Effector CD8-positive, alpha-beta T cell (primary cell): ENCODE data around the gene DCAF17.
"Not testable (repeated sequence)": the region's sequence is repeated elsewhere in the genome, so short reads cannot be mapped to it uniquely, and the experiment has no call there.

Experiments
- DNase-seq: peaks from one replicate; lab custom pipeline; 2025; lab: John Stamatoyannopoulos, UW

Gene DCAF17

DNA sequence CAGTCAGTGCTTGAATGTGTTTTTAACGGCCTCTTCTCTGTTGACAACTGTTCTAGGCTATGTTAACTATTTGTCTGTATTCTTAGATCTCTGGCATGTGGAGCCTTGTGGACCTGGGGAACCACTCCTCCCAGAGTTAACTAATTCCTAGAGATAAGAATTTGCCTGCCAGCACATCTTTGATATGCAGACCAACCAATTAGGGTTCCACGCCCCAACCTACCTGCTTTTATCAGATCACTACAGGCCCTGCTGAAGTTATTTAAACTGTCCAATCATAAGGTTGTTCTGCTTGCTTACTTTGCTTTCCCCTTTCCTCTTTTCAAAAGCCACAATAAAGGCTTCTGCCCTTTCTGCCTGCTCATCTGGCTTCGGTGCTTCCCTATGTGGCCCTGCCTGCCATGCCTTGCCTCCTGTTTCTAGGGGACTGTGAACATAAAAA is 79.7 kb downstream of the DCAF17 start:
- DNase-seq = no peak

DNA sequence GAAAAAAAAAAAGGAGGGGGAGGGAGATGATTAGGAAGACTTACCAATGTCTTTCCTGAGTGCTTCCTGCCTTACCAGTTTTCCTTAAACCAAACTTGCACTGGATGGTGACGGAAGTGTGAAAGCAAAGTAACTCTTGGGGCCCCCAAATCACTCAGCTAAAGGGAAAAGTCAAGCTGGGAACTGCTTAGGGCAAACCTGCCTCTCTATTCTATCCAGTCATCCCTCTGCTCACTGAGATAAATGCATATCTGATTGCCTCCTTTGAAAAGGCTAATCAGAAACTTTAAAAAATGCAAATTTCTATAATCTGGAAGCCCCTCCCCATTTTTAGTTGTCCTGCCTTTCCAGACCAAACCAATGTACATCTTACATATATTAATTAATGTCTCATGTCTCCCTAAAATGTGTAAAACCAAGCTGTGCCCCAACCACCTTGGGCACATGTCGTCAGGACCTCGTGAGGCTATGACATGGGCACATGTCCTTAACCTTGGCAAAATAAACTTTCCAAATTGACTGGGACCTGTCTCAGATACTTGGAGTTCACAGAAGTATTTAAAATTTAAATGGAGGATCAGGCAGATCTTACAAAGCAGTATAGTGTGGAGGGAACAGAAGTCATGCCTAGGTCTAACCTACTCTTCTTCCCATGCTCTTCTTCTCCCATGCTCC is 81.0 kb downstream of the DCAF17 start:
- no peak for DNase-seq

DNA sequence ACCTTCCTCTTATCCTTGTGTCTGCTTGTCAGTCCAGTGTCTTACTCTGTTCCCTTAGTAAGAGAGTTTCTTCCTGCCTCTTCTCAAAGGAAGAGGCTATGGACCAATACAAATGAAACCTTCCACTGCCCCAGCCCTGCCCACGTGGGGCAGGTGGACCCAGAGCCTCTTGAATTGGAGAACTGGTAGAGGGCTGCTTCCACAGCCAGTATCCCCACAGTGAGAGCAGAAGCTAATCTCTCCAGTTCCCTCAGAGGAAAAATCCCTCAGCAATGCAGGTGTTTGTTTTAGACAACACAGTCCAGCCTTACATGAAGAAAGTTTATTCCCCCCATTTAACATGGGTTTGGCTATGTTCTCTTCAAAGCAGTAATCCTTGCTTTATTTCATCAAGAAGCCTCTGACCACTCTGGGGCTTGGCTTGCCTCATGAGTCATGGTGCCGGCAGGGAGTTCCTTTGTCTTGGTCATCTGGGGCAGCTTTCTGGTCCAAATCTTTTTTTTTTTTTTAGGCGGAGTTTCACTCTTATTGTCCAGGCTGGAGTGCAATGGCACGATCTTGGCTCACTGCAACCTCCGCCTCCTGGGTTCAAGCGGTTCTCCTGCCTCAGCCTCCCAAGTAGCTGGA is 81.8 kb downstream of the DCAF17 start:
- DNase-seq = no peak

DNA sequence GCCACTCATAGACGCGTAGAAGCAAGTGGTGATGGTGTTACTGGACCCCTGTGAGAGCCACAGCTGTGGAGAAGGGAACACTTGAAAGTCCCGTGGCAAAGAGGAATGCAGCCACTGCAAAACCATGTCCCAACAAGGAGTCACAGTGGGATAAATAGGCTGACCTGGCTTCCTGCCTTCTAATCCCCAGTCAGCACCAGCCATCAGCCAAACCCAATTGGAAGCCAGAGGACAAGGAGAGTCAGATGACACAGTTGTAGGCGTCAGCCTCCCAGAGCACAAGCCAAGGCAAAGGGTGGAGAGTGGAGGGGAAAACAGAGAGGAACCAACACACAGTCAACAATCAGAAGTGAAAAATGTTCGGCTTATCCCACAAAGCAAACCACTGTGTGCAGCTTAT is 82.8 kb downstream of the DCAF17 start:
- DNase-seq = no peak

DNA sequence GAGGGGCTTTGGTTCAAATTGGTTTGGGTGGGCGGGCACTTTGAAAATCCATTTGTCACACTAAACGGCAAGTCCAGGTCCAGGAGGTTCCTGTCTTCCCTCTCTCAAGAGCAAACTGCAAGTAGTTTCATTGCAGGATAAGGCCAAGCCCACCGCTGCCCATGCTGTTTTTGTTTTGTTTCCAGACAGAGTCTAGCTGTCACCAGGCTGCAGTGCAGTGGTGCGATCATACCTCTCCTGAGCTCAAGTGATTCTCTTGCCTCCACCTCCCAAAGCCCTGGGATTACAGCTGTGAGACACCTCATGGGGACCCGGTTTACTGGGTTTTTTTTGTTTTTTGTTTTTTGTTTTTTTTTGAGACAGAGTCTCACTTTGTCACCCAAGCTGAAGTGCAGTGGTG is 86.4 kb downstream of the DCAF17 start:
- no peak for DNase-seq

DNA sequence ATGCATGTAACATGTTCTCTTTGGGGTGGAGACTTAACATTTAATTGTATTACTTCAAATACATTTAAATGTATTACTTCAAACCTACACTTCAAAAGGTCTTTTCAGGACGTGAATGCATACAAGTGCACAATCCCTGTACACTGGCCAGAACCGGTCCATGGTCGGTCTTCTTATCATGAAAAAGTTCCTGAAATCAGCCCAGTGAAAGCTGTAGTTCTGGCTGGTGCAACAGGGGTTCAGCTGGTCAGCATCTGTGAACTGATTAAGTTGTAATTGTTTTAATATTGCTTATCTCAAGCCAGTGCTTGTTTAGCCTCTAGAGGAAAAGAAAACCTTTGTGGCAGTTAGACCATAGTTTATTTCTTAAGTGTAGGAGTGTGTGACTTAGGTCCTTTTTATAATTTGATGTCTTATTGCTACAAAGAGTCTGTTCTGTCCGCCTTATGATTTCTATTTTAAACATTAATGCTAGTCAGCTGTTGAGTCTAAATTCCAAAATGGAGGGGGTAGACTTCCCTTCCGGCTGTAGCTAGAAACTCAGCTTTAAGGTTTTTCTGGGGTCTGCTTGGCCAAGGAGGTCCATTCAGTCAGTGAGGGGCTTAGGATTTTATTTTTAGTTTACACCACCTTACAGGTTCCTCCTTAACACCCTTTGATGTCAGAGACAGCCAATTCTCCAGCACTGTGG is 87.5 kb downstream of the DCAF17 start:
- DNase-seq = no peak

DNA sequence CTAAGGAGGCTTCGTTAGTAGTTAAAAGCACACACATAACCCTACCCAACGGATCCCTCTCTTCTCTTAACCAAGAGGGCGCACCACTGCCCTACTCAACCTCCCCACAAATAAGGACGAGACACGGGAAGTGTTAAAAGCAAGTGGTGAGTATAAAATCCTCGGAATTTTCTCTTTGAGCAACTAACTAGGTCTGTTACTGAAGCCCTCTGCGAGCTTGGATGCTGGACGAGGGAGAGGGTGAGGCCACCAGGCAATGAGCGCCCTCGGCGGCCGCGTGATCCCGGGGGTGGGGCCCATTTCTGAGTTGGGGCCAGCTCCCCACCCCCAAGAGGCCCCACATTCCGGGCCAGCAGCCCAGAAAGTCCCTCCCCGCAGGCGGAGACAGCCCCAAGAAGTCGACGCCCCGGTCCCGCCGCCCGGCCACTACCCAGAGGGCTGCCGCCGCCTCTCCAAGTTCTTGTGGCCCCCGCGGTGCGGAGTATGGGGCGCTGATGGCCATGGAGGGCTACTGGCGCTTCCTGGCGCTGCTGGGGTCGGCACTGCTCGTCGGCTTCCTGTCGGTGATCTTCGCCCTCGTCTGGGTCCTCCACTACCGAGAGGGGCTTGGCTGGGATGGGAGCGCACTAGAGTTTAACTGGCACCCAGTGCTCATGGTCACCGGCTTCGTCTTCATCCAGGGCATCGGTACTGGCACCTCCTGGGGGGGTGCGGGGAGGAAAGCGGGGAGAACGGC is 88.2 kb downstream of the DCAF17 start, which contains the start of gene CYBRD1:
CYBRD1 (plus strand) TSS at position 423 of the 736 bp plus-strand sequence; CDS start at position 495, 72 bp downstream.
- DNase-seq = no peak

DNA sequence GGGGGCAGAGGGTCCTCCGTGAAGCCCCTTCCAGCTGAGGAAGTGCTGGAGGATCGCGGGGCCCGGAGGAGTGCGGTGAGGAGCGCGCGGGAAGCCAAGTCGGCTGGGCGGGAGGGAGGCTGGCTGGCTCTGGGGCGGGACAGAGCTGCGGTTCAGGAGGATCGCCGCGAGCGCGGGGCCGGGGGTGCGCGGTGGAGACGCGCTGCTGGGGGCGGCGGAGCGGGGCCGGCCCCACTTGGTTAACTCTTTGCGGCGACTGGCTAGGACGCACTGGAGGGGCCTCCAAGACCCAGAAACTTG is 88.7 kb downstream of the DCAF17 start:
- DNase-seq = no peak

DNA sequence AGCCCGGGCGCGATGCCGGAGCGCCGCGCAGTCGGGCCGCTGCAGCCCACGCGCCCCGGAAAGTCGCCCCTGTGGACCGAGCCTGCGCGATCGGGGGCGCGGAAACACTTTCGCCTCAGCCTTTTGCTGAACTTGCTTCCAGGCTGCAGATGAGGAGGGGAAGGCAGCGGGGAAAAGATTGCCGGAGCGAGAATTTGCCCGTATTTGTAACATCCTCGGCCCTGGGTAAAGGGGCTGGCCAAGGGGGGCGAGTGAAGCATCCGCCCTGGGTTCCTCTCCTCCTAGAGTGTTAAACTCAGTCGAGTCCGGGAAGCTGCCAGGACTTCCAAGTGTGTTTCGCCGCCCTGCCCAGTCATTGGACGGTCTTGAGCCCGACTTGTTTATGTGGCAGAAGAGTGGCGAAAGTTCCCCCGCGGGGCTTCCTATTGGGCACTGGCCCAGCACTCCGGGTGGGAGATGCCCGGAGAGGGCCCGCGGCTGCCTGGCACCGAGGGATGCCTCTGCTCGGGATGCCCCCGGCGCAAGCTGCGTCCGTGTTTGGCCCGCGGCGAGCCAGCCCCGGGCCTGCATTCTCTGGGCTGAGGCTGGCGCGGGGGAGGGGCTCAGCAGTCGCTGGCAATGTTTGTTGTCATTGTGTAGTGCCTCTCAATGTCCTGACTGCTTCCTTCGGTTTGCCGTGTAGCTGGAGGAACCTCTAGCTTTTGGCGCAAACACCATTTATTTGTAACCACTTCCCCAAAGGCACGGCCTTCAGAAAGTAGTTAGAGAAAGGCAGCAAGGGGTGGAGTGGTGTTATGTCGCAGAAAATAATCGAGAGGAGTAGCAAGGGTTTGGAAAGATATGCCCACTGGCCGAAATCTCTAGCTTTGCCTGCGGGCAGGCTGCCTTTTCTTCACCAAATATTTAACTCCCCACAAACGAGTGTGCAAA is 89.3 kb downstream of the DCAF17 start:
- DNase-seq = no peak

DNA sequence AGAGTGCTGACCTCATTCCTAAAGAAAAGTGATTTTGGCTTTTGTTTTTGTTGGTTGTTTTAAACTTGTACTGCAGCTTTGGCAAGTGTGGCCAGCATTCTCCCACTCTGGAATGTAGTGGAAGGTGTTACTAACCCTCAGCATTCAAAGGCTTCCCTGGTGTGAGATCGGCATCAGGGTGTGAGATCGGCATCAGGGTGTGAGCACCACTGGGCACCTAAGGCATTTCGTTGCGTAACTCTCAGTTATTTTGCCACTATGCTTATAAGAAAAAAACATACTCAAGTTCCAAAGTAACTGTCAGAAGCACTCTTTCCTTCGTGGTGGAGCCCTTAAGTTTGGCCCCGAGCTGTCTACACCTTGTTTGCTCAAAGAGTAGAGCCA is 90.0 kb downstream of the DCAF17 start:
- no peak for DNase-seq

DNA sequence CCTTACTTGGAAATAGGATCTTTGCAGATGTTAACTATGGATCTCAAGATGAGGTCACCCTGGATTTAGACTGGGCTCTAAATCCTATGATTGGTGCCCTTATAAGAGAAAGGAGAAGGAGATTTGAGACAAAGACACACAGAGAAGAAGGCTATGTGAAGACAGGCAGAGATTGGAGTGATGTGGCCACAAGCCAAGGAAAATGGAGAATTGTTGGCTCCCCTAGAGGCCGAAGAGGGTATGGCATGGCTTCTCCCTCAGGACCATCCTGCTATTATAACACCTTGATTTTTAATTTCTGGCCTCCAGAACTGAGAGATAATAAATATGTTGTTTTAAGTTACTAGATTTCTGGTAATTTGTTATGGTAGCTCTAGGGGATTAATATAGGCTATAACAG is 95.9 kb downstream of the DCAF17 start:
- no peak for DNase-seq

DNA sequence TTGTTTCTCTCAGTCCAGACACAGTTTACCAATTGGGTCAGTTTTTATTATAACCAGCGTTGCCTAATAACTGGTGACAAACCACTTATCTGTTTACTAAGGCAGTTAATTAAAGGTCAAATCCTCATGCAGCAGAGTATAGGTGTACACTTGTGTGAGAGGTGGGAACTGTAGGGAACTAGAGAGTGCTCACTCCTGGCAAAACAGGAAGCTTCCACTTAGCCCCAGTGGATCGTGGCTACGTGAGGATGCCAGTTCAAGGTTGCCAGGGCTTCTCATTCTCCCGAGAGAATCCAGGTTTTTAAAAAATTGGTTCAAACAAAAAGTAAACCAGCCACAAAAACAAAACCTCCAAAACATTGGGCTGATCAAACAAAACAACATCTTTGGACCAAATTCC is 96.4 kb downstream of the DCAF17 start:
- DNase-seq = no peak

DNA sequence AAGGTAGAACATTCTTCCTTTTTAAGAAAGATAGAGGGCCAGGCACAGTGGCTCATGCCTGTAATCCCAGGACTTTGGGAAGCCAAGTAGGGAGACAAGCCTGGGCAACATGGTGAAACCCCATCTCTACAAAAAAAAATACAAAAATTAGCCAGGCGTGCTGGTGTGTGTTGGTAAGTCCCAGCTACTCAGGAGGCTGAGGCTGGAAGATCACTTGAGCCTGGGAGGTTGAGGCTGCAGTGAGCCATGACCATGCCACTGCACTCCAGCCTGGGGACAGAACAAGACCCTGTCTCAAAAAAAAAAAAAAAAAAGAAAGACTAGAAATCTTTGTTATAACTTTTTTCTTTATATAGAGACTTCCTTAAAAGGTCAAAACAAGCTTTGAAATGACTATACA is 96.8 kb downstream of the DCAF17 start:
- DNase-seq = not testable (repeated sequence)

DNA sequence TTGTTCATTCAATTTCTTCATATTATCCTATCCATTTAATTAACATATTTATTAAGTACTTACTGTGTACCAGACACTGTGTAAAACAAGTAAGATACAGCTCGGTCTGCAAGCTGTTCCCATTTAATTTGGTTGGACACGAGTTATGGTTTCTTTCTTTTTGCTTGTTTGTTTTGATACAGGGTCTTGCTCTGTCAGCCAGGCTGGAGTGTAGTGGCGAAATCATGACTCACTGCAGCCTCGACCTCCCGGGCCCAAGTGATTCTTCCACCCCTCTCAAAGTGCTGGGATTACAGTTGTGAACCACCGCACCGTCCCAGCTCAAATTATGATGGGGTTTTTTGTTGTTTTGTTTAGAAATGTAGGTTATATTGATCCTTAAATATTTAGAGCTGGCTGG is 97.3 kb downstream of the DCAF17 start:
- no peak for DNase-seq

DNA sequence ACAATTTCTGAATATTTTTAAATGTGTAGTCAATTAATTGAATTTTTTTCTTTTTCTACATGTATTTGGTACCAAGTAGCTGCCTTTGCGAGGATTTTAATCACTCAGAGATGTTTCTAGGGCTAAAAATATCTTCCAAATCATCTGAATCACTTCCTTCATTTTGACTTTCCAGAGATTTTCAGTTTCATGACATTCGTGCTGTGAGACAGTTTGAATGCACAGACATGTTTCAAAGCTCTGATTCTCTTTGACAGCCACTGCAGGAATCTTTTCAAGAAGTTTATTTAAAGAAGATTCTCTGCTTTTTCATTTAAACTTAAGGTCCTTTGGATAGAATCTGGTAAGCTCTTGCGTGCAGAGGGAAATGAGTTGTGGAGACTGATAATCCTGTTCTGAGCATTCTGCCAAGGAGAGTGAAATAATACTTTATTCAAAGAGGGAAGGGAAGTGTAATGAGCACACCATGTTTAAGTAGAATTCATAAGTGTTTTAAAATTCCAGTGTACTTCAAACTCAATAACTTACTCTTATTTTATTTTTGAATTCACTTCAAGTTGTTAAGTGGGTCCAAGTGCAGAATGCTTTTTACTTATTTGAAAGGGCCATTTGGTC is 97.9 kb downstream of the DCAF17 start:
- DNase-seq = no peak

DNA sequence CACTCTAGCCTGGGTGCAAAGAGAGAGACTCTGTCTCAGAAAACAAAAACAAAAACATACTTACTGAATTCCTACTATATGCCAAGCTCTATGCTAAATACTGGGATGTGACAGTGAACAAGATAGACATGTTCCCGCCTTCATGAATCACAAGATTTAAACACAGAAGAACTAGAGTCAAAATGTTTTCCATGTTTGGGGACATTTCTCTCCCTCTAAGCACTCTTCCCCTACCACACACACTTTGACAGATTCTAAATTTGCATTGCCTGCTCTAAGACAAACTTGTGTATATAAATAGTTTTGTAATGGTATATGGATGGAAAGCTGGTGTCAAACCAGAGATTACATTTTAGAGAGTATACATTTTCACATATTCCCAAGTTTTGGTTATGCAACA is 99.3 kb downstream of the DCAF17 start:
- no peak for DNase-seq
